GM18511 (cell line): Measurements from ENCODE around the gene CENPM.
"Not testable (repeated sequence)": the region's sequence is repeated elsewhere in the genome, so short reads cannot be mapped to it uniquely, and the experiment has no call there.

Experiments used
- ATAC-seq: cut with Tn5 transposase; IDR thresholded peaks from one replicate; pipeline ENCODE4 v1.9.1; 2021; ENCODE audit warnings: mild to moderate bottlenecking, moderate library complexity; ENCODE audit not compliant: unreplicated experiment

CENPM gene

GRCh38 chr22:41966607-41967240 is 19.8 kb upstream of the CENPM start:
- ATAC-seq, result no peak

DNA sequence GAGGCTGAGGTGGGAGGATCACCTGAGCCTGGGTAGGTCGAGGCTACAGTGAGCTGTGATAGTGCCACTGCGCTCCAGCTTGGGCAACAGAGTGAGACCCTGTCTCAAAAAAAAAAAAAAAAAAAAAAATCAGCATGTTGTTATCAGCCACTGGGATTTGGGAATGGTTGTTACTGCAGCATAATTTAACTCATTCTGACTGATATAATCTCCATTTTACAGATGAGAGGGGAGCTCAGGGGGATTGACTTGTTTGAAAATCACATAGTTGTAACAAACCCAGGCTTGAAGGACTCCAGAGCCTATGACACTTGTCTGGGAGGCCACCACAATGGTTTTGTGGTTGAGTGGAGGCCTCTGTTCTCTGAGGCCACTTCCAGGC is 19.3 kb upstream of the CENPM start:
- ATAC-seq, result no peak

DNA sequence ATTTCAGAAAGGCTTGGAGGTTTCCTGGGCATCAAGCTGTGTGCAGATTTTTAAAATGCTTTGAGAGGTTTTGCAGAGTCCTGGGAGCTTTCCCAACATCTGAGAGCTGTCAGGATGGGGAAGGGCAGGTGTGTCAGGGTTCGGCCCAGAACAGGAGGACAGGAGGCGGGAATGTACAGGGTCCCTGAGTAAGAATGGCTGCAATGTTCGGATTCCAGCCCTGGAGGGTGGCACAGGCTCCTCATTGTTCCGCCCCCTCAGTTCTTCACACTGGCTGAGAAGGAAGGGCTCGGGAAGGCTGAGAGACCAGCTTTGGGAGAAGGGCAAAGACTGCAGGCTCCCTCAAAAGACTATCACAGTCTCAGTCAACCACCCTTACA is 17.1 kb upstream of the CENPM start:
- ATAC-seq, result no peak

- ATAC-seq, result no peak
Observed at GRCh38 chr22:41963453-41964111, 16.6 kb upstream of the CENPM start.

GRCh38 chr22:41957941-41958556 is 11.1 kb upstream of the CENPM start:
- no peak for ATAC-seq

DNA sequence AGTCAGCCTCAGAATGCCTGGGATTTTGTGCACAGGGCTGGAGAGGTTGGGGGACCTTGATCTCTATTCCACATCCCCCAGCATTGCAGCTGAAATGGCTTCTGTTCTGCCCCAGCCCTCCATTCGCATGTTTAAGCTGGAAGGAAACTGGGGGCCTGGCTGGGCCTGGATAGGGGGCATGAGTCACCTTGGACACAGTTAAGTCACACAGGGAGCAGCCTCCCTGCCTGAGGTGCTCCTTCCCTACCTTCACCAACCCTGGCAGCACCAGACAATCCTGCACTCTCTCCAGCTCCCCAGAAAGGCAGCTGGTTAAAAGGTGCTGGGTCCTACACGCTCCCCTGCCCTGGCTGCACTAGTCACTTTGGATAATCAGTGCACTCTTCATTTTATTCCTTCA is 5.8 kb upstream of the CENPM start:
- no peak for ATAC-seq

DNA sequence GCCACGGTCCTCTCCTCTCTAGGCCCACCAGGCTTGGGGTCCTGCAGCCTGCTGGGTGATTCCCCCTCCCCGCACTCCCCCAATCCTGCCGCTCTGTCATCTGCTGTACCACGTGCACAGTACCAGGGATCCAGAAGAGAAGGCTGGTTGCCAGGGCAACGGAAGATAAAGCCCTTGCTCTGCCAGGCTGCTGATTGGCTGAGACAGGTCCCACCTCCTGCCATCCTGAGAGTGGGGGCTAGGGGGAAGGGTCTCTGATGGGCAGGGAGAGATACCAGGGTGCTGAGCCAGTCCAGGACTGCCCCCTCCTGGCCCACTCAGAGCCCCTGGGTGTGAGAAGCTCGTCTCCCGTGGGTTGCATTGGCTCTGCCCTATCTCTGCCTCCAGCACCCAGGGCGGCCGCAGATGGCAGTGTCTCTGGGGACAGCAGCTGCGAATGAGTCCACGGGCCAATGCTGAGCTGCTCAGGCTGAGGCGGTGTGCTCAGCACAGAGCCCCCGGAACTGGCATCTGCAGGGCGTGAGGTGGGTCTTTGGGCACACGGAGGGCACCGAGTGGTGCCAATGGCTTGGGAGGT is 5.0 kb upstream of the CENPM start, which contains the start of gene SMIM45:
Gene SMIM45, plus strand, starts transcription at position 253 of the 577 bp plus-strand sequence.
- ATAC-seq, result no peak

GRCh38 chr22:41949297-41949965 is 2.5 kb upstream of the CENPM start:
- ATAC-seq, result no peak

DNA sequence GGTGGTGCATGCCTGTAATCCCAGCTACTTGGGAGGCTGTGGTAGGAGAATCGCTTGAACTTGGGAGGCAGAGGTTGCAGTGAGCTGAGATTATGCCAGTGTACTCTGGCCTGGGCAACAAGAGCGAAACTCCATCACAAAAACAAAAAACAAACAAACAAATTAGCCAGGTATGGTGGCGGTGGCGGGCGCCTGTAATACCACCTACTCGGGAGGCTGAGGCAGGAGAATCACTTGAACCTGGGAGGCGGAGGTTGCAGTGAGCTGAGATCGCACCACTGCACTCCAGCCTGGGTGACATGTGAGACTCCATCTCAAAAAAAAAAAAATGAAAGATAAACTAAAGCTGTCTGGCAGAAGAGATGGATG is 2.0 kb upstream of the CENPM start:
- ATAC-seq, result not testable (repeated sequence)

- no peak for ATAC-seq
Observed at GRCh38 chr22:41948142-41948541, 1.2 kb upstream of the CENPM start.

DNA sequence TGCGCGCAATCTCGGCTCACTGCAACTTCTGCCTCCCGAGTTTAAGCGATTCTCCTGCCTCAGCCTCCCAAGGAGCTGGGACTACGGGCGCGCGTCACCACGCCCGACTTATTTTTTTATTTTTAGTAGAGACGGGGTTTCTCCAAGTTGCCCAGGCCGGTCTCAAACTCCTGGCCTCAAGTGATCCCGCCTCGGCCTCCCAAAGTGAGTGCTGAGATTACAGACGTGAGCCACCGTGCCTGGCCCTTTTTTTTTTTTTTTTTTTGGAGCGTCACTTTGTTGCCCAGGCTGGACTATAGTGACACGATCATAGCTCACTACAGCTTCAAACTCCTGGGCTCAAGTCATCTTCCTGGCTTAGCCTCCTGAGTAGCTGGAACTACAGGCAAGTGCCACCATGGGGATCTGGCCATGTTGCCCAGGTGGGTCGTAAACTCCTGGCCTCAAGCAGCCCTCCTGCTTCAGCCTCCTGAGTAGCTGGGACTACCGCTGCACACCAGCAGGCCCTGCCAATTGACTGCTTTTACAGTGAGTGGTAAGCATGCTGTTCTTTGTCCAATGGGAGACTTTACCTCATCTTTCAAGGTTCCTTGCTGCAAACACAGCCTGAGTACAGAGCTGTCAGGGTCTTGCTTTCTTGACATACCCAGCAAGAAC is 600 bp upstream of the CENPM start:
- no peak for ATAC-seq

DNA sequence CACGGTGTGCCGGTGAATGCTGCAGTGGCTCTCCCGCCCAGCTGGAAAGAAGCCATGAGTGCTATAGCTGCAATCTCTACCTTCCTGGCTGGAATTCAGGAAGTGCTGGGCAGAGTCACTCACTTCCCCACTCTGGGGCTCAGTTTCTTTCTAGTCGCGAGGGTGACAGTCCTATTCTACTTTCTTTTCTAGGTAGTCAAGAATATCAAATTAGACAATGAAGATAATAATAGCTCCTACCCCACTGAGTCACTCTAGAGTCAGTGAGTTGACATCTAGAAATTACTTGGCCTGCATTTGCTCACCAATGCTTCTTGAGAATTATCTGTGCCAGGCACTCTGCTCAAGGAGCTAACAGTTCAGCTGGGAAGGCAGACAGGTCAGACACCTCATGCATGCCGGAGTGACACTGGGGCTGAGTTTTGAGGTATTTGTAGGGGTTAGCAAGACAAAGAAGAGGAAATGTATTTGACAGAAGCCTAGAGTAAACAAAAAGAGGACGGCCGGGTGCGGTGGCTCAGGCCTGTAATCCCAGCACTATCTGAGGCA is 3.2 kb downstream of the CENPM start:
- no peak for ATAC-seq

- no peak for ATAC-seq
Observed at GRCh38 chr22:41940832-41941765, 5.9 kb downstream of the CENPM start.

GRCh38 chr22:41939981-41940831 is 6.7 kb downstream of the CENPM start:
- ATAC-seq, result peak; percentile 52

DNA sequence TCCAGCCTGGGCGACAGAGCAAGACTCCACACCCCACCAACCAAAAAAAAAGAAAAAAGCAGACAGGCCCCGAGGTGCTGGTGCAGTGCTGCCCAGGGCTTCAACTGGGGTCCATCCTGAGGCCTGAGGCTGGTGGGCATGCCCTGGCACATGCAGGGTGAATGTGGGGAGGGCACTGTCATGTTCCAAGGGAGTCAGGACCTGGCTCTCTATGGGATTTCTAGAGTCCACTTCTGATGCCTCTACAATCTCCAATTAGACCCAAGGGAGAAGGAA is 10.1 kb downstream of the CENPM start:
- ATAC-seq, result no peak

GRCh38 chr22:41935509-41935908 is 11.4 kb downstream of the CENPM start:
- ATAC-seq, result no peak

DNA sequence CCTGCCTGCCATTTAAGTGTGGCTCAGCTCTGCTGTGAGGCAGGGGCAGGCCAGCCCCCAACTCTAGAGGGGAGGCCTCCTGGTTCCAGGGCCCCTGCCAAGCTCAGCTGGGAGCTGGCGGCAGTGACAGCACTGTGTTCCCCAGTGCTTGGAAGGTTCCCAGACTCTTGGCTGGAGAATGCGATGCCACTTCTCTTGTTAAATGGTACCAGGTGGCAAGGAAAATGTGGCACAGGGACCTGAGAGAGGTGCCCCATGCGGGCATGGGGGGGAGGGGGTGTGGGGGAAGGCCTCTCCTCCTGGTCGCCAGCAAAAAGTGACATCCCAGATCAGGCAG is 12.0 kb downstream of the CENPM start:
- ATAC-seq, result no peak

GRCh38 chr22:41934284-41935014 is 12.5 kb downstream of the CENPM start:
- no peak for ATAC-seq
